SH-SY5Y (cell line): Measurements from ENCODE around the gene PECR.

ENCODE experiments used
- GATA2 ChIP-seq: IDR thresholded peaks from 2 replicates; pipeline ENCODE4 v1.6.1; 2011; ENCODE audit warnings: mild to moderate bottlenecking, low read depth, low read length
- GATA3 ChIP-seq: IDR thresholded peaks from 2 replicates; pipeline ENCODE4 v1.6.1; 2011; ENCODE audit warnings: low read depth, mild to moderate bottlenecking, low read length, moderate library complexity

DNA sequence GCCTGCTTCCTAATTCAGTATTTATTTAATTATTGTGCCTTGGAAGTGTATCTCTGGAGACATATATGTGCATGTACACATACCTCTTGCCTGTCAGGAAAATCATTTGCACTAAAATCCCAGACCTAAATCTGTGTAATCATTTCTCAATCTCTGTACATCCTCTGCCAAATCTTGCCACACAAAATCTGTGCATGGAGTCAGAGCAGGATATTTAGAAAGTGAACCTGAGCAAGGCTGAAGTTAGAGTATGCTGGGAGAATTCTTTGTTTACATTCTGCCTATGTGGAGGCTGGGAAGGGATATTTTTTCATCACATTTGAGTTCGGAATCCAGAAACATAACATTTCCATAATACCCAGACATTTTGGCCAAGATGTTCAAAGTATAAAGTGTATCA, 36.9 kb upstream of the PECR start:
- TF ChIP-seq GATA3, result no peak
- no peak for TF ChIP-seq GATA2
